ENCODE results near the gene TMEM51. TPM values are rescaled to one million over a fixed set of nuclear protein-coding genes. Genes with fewer than 3 reads are reported as not detected.
A peak's percentile ranks its signal among the peaks of the same experiment; 100 is the strongest.

The TMEM51 gene
- polyA plus RNA-seq, 12 donors, result 6.1 to 18.9 (median 7.1) TPM; not detected in 1

DNA sequence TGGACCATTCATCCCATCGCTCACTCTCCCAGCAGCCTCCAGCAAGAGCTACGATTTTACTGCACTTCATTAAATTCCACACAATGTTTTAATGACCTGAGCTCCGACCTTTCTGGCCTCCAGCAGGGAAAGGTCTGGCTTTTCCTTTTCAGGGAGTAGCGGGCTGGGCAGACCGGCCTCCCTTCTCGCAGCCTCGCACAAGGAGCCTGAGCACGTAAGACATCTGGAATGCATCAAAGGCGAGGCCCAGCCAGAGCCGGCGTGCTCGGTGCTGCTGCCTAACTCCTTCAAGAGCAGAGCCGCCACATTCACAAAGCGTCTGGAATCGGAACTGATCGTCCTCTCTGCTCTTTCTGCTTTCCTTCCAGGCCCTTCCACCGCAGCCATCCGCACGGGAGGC is 61.0 kb downstream of the TMEM51 start:
- DNase-seq, result peak; percentile 80

DNA sequence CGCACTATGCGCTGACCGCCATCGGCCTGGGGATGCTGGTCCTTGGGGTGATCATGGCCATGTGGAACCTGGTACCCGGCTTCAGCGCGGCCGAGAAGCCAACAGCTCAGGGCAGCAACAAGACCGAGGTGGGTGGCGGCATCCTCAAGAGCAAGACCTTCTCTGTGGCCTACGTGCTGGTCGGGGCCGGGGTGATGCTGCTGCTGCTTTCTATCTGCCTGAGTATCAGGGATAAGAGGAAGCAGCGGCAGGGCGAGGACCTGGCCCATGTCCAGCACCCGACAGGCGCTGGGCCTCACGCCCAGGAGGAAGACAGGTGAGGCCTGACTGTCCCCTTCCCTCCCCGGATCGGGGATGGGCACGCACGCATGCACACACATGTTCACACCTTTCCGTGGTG is 61.6 kb downstream of the TMEM51 start:
- no peak for DNase-seq

DNA sequence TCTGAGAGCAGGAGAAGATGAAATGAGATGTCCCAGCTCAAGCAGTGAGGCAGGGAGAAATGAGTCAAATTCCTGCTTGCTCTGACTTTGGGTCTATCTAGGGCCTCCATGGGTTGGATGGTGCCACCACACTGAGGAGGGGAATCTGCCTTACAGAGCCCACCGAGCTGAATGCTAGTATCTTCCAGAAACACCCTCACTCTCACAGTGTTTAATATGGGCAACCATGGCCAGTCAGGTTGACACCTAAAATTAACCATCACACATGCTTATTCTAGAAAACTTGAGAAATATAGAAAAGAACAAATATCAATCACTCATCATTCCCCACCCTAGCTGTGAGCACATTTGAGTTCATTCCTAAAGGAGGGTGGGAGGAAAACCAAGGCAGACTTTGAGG is 64.1 kb downstream of the TMEM51 start:
- DNase-seq, result no peak

DNA sequence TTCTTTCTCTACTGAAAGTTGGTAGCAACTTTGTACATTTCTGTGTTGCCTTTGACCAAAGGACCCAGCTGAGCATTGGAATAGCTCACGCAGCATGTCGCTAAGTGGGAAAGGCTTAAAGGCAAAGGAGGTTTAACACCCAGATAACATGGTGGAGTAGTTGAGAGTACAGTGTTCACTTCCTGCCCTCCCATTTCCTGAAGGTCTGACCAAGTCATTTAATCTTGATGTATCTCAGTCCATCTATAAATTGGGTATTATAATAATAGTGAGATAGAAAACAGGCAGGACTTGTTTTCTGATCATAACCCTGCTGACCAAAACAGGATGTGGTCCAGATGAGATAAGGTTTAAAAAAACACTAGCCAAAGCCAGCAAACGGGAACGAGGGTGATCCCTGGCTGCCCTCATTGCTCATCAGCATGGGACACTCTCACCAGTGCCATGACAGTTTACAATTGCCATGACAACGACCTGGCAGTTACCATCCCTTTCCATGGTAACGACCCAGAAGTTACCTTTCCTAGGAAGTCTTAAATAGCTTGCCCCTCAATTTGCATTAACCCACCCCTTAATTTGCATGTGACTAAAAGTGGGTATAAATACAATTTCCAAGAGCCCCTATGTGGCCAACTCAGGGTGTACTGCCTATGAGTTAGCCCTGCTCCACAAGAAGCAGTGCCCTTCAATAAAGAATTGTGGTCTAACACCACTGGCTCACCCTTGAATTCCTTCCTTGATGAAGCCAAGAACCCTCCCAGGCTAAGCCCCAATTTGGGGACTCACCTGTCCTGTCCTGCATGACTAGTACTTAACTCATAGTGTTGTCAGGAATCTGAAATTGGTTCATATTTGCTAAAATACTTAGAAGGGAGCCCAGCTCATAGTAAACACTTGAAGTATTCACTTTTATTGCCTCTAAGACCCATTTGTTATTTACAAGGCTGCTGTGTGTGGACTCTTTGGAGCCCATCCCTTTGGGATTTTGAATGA is 65.0 kb downstream of the TMEM51 start:
- DNase-seq, result no peak

DNA sequence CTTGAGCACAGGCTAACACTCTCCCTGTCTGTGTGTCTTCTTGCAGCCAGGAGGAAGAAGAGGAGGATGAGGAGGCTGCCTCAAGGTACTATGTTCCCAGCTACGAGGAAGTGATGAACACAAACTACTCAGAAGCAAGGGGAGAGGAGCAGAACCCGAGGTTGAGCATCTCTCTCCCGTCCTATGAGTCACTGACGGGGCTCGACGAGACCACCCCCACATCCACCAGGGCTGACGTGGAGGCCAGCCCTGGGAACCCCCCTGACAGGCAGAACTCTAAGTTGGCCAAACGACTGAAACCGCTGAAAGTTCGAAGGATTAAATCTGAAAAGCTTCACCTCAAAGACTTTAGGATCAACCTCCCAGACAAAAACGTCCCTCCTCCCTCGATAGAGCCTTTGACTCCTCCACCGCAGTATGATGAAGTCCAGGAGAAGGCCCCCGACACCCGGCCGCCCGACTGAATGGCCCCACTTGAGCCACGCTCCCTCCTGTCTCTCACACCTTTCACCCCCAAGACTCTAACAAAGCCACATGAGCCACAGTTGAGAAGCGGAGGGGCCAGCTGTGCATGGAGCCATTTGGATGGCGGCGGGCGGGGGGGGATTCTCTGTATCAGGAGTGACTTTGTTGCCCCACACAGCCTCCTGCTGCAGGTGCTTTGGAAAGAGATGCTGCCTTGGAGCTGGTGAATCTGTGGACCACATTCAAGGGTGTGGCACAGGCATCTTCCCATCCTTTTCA is 65.9 kb downstream of the TMEM51 start:
- no peak for DNase-seq

GRCh38 chr1:15220024-15220392 is 66.5 kb downstream of the TMEM51 start:
- no peak for DNase-seq

GRCh38 chr1:15220825-15221431 is 67.4 kb downstream of the TMEM51 start:
- DNase-seq, result no peak

DNA sequence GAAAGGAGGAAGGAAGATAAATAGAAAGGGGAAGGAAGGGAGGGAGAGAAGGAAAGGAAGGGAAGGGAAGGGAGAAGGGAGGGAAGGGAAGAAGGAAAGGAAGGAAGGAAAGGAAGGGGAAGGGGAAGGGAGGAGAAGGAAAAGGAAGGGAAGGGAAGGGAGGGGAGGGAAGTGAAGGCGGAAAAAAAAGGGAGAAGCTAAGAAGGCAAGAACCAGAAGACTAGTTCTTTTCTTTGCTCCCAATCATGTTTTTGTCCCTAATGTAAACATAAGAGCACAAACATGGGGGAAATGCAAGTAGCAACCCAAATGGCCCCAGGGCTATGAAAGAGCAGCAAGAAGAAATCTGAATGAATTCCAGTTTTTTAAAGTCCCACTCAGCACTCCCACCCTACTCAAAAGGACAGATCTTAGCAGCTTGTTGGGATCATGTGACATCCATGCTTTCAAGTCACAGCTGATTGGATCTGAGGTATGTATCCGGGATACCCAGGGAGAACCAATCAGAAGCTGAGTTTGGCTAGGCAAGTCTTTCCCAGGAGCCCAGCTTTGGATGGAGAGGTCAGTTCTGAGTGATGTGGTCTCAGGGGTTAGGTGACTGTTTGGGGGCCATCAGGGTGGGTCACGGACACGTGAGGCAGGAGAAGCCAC is 69.2 kb downstream of the TMEM51 start:
- DNase-seq, result no peak

DNA sequence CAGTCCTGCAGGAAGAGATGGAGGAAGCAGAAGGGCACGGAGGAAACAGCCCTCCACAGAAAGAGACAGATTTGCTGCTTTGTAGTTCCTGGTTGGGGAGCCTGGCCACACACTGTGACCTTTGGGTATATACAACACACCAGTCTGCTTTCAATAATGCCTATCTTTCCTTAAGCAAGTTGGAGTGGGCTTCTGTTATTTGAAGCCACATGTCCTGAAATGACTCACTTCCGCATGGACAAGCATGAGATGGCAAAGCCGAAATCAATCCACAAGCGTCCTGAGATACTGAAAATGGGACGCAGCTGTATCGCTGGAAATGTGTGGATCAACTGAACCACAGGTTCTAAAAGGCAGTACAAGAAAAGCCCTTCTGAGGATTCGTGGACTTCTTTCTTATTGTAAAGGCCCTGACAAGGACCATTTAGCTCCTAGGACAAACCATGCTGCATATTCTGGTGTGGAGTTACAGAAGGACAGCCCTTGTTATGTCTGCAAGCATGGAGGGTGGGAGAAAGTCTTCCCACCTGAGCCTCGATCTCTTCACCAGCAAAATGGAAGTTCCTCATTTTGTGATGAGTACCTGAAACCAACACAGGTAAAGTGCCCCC is 70.8 kb downstream of the TMEM51 start:
- no peak for DNase-seq

GRCh38 chr1:15224974-15225373 is 71.4 kb downstream of the TMEM51 start:
- no peak for DNase-seq

DNA sequence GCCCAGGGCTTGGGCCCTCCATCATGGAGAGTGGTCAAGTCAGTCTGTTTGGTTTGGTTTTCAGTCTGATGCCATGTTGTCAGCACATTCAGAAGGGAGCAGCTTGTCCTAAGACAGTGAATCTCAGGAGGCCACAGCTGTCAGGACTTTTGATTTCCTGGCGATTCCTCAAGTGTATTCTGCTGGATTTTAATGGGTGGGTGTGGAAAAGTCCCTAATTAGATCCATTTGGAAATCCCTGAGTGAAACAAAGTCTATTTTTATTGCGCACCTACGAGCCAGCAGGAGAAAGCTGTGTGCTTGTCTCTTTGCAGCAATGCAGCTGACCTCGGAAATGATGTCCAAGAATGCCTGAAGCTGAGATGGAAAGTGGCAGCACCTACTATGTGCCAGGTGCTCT is 71.9 kb downstream of the TMEM51 start:
- DNase-seq, result no peak

GRCh38 chr1:15226388-15227255 is 73.1 kb downstream of the TMEM51 start:
- DNase-seq, result no peak

GRCh38 chr1:15229707-15230131 is 76.2 kb downstream of the TMEM51 start:
- no peak for DNase-seq

GRCh38 chr1:15231714-15232201 is 78.2 kb downstream of the TMEM51 start:
- no peak for DNase-seq

- DNase-seq, result no peak
These were observed 80.1 kb downstream of the TMEM51 start for GRCh38 chr1:15233689-15234088.

DNA sequence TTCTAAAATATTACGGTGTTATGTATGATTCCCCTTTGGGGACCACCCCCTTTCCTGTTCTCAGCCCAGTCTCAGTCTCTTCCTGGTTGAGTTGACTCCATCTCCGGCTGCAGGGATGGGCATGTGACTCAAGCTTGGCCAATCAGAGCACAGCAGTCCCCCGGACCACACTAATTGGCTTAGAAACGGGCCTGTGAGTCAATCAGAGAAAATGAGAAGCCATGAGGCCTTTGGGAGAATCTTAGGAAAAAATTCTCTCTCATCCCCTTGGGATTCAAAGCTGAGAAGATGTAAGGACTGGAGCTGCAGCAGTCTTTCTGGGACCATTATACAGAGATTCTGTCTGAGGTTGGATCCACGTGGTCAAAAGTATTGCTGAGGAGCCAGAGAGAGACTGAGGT is 82.8 kb downstream of the TMEM51 start:
- DNase-seq, result no peak

DNA sequence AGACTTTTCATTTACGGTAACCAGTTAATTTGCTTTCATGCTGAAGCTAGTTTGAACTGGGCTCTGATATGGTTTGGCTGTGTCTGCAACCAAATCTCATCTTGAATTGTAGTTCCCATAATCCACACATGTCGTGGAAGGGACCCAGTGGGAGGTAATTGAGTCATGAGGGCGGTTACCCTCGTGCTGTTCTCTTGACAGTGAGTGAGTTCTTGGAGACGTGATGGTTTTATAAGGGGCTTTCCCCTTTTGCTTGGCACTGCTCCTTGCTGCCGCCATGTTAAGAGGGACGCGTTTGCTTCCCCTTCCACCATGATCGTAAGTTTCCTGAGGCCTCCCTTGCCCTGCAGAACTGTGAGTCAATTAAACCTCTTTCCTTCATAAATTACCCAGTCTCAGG is 83.2 kb downstream of the TMEM51 start:
- no peak for DNase-seq

GRCh38 chr1:15238789-15239188 is 85.2 kb downstream of the TMEM51 start:
- DNase-seq, result no peak

DNA sequence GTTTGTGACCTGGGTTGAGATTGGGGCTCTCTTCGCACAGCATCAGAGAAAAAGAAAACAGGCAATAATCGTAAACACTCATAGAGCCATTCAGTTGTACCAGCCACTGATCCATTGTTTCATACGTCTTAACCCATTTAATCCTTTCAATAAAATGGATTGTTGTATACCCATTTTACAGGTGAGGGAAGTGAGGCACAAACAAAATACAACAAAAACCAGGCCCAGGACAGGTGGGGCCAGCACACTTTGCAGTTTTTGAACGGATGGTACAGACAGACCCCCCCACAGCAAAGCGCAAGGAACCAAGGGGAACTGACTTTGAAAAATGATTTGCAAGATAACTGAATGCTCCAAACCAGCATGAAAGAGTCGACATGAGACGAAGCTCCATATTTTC is 89.2 kb downstream of the TMEM51 start:
- no peak for DNase-seq

Measured in muscle of arm (tissue), 12 donors.